IPS-NIHi7 (cell line): ENCODE results near the gene PTPRN2.
"Not testable (repeated sequence)": the region's sequence is repeated elsewhere in the genome, so short reads cannot be mapped to it uniquely, and the experiment has no call there.

Source experiments
- DNase-seq: peaks from one replicate; pipeline ENCODE4 v3.0.0; 2012; ENCODE audit warnings: mixed read lengths; ENCODE audit errors: extremely low spot score

The PTPRN2 gene

GRCh38 chr7:157906583-157906982, 681.0 kb downstream of the PTPRN2 start:
- no peak for DNase-seq

DNA sequence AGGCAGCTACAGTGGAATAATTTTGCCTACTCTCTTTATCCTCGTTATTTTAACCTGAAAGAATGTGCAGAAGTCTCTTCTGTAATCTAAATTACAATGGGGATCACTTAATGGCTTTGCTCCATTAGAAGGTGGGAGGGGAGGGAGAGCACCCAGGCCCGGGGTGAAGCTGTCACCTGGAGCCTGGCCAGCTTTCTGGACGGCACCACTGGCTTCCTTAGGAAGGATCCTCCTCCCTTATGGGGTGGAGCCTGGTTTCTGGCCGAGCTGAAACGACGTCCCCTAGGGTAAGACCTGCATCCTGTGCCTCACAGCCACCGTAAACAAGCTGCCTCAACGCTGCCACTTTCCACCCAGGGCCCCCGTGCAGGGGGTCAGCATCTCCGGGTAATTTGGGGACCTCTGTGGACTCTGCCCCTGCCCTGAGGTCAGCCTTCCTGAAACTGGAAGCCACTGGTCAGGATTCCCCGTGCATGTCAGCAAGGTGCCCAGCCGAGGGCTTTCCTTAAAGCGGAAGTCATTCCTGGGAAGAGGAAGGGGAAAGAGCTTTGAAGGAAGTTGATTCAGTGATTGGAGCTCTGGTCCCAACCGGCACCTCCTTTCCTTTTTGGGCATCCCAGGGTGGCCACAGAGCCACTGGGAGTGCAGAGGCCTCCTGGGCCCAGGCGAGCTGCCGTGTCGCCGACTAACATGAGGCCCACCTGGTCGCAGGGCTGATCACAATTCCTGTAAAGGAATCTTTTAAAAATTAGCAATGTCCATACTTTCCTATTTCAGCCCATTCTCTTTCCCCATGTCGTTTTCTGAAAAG, 681.8 kb downstream of the PTPRN2 start:
- DNase-seq: no peak

DNA sequence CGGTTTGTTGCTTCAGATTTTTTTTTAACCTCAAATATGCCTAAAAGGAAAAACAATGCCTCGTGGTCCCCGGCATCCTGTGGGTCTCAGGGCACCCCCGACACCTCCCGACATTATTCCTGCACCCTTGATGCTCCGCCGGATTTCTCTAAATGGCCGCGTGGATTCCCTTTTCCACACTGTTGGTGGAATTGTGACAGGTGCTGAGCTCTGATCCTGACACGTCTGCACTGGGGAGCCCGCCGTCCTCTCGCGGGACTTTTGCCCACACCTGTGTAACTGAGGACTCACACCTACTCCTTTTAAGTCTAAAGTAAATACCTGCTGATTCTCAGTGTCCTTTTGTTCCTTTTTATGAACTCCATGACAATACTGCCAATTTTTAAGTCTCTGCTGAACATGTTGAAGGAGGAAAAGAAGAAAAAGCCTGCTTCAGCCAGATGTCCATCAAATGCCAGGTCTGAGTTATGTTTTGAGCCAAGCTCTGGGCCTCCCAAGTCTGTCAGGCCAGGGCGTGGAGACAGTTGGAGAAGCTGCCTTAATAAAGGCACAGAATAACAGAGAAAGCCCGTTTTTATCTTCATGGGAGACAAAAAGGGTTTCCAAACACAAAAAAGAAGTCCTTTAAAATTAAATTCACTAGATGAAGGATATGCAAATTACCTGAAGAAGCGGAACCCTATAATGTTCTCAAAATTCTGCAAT, 682.6 kb downstream of the PTPRN2 start:
- DNase-seq: no peak

DNA sequence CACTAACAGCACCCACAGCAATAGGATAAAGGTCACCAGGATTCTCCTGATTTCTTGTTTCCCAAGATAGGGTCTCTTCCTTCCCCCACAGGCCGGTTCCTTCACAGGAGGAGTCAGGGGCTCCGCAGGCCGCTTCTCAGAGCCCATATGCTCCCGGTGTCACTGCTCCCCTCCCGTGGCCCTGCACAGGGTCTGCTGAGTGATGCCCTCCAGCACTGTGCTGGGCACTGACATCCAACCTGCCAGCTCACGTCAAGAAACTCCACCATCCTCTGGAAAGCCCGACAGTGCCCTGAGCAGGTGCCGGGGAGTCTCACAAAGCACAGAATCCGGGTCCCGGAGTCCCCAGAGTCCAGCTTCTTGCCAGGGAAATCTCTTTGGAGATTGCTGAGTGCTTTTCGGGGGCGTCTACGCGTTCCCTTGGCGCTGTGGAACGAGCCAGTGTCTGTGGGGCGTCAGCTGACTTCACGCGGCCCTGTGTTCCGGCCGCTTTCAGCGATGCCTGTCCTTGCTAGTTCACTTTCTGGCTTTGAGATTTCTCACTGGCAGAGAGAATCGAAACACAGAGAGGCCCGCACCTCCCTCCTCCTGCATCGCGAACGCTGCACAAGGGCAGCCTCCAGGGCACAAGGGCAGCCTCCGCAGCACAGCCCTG, 683.3 kb downstream of the PTPRN2 start:
- no peak for DNase-seq

DNA sequence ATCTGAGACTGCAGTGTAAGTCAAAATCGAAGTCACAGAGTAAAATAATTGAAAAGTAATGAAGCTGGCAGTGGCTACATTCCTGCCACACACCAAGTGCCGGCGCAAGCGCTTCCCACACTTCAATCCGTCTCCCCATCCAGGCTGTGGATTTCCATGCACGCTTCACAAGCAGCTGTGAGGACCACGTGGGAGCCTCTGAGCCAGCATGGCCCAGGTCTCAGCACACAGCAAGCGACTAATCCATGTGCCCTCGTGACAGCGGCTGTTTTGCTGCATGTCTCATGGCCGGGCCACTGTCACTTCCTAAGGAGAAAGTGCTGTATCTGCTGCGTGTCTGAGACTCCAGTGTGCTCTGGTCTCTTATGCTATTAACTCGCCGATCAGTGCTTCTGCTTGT, 683.9 kb downstream of the PTPRN2 start:
- DNase-seq: no peak

- no peak for DNase-seq
Measured at GRCh38 chr7:157903296-157903695, 684.3 kb downstream of the PTPRN2 start.

DNA sequence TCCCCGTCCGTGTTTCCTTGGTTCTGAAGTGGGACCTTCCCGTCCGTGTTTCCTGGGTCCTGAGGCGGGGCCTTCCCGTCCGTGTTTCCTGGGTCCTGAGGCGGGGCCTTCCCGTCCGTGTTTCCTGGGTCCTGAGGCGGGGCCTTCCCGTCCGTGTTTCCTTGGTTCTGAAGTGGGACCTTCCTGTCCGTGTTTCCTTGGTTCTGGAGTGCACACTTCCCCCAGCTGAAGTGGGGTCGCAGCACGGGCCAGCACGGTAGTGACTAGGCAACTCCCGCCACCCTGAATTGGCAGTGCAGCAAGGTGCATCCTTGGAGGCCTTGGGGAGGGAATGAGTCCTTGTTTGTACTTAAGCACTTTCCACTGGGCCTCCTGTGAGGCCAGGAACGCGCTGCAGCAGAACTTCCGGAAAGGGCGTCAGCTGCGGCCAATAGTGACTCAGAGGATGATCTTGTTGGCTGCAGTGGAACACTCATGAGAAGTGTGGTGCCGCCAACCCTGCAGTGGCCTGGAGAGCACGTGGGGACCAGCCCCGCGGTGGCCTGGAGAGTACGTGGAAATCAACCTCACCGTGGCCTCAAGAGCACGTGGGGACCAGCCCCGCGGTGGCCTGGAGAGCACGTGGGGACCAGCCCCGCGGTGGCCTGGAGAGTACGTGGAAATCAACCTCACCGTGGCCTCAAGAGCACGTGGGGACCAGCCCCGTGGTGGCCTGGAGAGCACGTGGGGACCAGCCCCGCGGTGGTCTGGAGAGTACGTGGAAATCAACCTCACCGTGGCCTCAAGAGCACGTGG, 685.6 kb downstream of the PTPRN2 start:
- DNase-seq: not testable (repeated sequence)

- DNase-seq: no peak
Measured at GRCh38 chr7:157901166-157901565, 686.5 kb downstream of the PTPRN2 start.

DNA sequence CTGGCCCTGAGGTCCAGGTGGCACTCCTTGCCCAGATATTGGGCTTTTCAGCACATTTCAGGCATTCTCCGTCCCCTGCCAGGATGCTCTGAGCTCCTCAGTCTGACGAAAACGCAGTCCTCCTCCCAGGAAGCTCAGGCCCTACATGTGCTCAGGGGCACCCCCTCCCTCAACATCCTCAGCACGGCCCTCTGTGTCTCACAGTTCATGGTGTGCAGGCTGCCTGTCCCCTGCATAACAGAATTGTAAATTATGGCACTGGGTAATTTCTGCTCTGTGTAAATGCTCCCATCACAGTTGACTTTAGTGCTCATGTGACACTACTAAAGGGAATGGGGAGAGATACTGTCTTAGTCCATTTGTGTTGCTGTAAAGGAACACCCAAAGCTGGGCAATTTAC, 687.1 kb downstream of the PTPRN2 start:
- DNase-seq: no peak

- no peak for DNase-seq
Measured at GRCh38 chr7:157900011-157900410, 687.6 kb downstream of the PTPRN2 start.

DNA sequence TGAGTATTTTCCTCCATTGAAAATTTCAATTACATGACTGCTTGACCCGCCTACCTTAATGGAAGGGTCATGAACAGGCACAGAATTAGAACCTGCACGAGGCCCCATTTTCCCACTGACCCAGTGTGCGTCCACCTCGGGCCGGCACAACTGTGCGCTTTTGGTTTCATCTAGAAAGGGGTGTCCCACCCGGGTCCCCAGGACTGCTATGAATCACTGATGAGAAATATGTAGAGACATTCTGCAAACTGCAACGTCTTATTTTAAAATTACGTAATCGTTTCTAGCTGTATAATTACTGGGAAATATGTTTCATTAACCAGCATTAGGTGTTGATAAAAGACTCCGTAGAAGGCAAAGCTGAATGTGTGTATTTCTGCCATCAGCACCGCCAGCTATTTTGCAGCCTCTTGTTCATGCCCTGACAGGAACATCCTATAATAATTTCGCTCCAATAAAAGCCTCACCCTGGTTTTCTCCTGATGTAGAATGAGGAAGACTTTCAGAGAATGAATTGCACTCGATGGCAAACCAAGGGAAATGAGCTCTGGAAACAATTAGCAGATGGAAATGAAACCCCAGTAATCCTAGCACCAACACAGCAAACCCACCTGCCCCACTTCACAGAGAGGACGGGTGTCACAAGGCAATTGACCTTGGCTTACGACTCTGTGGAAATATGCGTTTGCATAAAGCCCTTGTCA, 688.7 kb downstream of the PTPRN2 start:
- DNase-seq: no peak

GRCh38 chr7:157898261-157898660, 689.4 kb downstream of the PTPRN2 start:
- no peak for DNase-seq

GRCh38 chr7:157897681-157898080, 689.9 kb downstream of the PTPRN2 start:
- no peak for DNase-seq

GRCh38 chr7:157896774-157897555, 690.7 kb downstream of the PTPRN2 start:
- DNase-seq: no peak

GRCh38 chr7:157896376-157896675, 691.3 kb downstream of the PTPRN2 start:
- not testable (repeated sequence) for DNase-seq

GRCh38 chr7:157895520-157896375, 691.9 kb downstream of the PTPRN2 start:
- DNase-seq: no peak

GRCh38 chr7:157895098-157895497, 692.5 kb downstream of the PTPRN2 start:
- DNase-seq: not testable (repeated sequence)

GRCh38 chr7:157893535-157894044, 694.0 kb downstream of the PTPRN2 start:
- no peak for DNase-seq

GRCh38 chr7:157892751-157893523, 694.7 kb downstream of the PTPRN2 start:
- no peak for DNase-seq
